ENCODE measurements around the gene RNU1-4.
"Not testable (repeated sequence)": the region's sequence is repeated elsewhere in the genome, so short reads cannot be mapped to it uniquely, and the experiment has no call there.

DNA sequence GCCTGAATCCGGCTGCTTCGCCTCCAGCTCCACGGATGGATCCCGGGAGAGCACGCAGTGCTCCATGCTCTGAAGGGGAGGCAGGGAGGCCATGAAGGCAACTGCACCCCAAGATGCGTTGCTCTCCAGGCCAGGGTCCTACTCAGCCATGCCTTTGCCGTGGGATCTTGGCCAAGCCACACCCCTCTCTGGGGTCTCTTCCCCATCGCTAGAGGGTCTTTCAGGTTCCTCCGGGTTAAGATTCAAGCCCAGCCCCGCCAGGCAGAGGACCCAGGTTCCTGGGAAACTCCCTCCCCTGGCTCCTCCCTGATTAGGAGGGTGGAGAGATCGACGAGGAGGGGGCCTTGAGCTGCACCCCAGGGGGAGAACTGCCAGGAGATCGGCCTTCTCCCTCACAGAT is 36.2 kb upstream of the RNU1-4 start:
- TF ChIP-seq, protein P1, sequence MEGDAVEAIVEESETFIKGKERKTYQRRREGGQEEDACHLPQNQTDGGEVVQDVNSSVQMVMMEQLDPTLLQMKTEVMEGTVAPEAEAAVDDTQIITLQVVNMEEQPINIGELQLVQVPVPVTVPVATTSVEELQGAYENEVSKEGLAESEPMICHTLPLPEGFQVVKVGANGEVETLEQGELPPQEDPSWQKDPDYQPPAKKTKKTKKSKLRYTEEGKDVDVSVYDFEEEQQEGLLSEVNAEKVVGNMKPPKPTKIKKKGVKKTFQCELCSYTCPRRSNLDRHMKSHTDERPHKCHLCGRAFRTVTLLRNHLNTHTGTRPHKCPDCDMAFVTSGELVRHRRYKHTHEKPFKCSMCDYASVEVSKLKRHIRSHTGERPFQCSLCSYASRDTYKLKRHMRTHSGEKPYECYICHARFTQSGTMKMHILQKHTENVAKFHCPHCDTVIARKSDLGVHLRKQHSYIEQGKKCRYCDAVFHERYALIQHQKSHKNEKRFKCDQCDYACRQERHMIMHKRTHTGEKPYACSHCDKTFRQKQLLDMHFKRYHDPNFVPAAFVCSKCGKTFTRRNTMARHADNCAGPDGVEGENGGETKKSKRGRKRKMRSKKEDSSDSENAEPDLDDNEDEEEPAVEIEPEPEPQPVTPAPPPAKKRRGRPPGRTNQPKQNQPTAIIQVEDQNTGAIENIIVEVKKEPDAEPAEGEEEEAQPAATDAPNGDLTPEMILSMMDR (conservative IDR thresholded peaks at IDR 0.05; ENCODE audit: low read depth in 2 of 2): not testable (repeated sequence)
- not testable (repeated sequence) for TF ChIP-seq POLR2AphosphoS5 (IDR thresholded peaks at IDR 0.05; ENCODE audit: low read depth); EZH2phosphoT487 (IDR thresholded peaks at IDR 0.05; ENCODE audit: unreplicated experiment); EZH2 (IDR thresholded peaks at IDR 0.05; ENCODE audit: low read depth, unreplicated experiment); CREB1 (CRISPR knock-in tag; IDR thresholded peaks at IDR 0.05; ENCODE audit: low read depth); JUNB (IDR thresholded peaks at IDR 0.05; ENCODE audit: unreplicated experiment); ZNF331 (CRISPR knock-in tag; IDR thresholded peaks at IDR 0.05; ENCODE audit: low read depth); ZNF114 (CRISPR knock-in tag; IDR thresholded peaks at IDR 0.05)
- TF ChIP-seq, protein P2, sequence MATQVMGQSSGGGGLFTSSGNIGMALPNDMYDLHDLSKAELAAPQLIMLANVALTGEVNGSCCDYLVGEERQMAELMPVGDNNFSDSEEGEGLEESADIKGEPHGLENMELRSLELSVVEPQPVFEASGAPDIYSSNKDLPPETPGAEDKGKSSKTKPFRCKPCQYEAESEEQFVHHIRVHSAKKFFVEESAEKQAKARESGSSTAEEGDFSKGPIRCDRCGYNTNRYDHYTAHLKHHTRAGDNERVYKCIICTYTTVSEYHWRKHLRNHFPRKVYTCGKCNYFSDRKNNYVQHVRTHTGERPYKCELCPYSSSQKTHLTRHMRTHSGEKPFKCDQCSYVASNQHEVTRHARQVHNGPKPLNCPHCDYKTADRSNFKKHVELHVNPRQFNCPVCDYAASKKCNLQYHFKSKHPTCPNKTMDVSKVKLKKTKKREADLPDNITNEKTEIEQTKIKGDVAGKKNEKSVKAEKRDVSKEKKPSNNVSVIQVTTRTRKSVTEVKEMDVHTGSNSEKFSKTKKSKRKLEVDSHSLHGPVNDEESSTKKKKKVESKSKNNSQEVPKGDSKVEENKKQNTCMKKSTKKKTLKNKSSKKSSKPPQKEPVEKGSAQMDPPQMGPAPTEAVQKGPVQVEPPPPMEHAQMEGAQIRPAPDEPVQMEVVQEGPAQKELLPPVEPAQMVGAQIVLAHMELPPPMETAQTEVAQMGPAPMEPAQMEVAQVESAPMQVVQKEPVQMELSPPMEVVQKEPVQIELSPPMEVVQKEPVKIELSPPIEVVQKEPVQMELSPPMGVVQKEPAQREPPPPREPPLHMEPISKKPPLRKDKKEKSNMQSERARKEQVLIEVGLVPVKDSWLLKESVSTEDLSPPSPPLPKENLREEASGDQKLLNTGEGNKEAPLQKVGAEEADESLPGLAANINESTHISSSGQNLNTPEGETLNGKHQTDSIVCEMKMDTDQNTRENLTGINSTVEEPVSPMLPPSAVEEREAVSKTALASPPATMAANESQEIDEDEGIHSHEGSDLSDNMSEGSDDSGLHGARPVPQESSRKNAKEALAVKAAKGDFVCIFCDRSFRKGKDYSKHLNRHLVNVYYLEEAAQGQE (IDR thresholded peaks at IDR 0.05; ENCODE audit: unreplicated experiment): not testable (repeated sequence)
- TF ChIP-seq, protein P3, sequence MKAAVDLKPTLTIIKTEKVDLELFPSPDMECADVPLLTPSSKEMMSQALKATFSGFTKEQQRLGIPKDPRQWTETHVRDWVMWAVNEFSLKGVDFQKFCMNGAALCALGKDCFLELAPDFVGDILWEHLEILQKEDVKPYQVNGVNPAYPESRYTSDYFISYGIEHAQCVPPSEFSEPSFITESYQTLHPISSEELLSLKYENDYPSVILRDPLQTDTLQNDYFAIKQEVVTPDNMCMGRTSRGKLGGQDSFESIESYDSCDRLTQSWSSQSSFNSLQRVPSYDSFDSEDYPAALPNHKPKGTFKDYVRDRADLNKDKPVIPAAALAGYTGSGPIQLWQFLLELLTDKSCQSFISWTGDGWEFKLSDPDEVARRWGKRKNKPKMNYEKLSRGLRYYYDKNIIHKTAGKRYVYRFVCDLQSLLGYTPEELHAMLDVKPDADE (IDR thresholded peaks at IDR 0.05): not testable (repeated sequence)
- TF ChIP-seq, protein P4, sequence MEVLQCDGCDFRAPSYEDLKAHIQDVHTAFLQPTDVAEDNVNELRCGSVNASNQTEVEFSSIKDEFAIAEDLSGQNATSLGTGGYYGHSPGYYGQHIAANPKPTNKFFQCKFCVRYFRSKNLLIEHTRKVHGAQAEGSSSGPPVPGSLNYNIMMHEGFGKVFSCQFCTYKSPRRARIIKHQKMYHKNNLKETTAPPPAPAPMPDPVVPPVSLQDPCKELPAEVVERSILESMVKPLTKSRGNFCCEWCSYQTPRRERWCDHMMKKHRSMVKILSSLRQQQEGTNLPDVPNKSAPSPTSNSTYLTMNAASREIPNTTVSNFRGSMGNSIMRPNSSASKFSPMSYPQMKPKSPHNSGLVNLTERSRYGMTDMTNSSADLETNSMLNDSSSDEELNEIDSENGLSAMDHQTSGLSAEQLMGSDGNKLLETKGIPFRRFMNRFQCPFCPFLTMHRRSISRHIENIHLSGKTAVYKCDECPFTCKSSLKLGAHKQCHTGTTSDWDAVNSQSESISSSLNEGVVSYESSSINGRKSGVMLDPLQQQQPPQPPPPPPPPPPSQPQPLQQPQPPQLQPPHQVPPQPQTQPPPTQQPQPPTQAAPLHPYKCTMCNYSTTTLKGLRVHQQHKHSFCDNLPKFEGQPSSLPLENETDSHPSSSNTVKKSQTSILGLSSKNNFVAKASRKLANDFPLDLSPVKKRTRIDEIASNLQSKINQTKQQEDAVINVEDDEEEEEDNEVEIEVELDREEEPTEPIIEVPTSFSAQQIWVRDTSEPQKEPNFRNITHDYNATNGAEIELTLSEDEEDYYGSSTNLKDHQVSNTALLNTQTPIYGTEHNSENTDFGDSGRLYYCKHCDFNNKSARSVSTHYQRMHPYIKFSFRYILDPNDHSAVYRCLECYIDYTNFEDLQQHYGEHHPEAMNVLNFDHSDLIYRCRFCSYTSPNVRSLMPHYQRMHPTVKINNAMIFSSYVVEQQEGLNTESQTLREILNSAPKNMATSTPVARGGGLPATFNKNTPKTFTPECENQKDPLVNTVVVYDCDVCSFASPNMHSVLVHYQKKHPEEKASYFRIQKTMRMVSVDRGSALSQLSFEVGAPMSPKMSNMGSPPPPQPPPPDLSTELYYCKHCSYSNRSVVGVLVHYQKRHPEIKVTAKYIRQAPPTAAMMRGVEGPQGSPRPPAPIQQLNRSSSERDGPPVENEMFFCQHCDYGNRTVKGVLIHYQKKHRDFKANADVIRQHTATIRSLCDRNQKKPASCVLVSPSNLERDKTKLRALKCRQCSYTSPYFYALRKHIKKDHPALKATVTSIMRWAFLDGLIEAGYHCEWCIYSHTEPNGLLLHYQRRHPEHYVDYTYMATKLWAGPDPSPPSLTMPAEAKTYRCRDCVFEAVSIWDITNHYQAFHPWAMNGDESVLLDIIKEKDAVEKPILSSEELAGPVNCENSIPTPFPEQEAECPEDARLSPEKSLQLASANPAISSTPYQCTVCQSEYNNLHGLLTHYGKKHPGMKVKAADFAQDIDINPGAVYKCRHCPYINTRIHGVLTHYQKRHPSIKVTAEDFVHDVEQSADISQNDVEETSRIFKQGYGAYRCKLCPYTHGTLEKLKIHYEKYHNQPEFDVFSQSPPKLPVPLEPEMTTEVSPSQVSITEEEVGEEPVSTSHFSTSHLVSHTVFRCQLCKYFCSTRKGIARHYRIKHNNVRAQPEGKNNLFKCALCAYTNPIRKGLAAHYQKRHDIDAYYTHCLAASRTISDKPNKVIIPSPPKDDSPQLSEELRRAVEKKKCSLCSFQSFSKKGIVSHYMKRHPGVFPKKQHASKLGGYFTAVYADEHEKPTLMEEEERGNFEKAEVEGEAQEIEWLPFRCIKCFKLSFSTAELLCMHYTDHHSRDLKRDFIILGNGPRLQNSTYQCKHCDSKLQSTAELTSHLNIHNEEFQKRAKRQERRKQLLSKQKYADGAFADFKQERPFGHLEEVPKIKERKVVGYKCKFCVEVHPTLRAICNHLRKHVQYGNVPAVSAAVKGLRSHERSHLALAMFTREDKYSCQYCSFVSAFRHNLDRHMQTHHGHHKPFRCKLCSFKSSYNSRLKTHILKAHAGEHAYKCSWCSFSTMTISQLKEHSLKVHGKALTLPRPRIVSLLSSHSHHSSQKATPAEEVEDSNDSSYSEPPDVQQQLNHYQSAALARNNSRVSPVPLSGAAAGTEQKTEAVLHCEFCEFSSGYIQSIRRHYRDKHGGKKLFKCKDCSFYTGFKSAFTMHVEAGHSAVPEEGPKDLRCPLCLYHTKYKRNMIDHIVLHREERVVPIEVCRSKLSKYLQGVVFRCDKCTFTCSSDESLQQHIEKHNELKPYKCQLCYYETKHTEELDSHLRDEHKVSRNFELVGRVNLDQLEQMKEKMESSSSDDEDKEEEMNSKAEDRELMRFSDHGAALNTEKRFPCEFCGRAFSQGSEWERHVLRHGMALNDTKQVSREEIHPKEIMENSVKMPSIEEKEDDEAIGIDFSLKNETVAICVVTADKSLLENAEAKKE (CRISPR knock-in tag; IDR thresholded peaks at IDR 0.05): not testable (repeated sequence)
